IMR-90 (cell line): ENCODE measurements around the gene ENTPD7. TPM values are rescaled to one million over a fixed set of nuclear protein-coding genes. Genes with fewer than 3 reads are reported as not detected.
"Not testable (repeated sequence)": the region's sequence is repeated elsewhere in the genome, so short reads cannot be mapped to it uniquely, and the experiment has no call there.

Experiments
- ATAC-seq: fragments of 200-7000 bp; cut with Tn5 transposase; 2 replicates; pipeline ENCODE4 v1.9.1; 2020; ENCODE audit warnings: low read depth, mild to moderate bottlenecking, moderate library complexity
- BruUV-seq: library from RNA; stranded (reverse); fragments of 400-500 nt; replicated peaks from 2 replicates; lab custom pipeline; 2021; lab: Mats Ljungman, UMichigan
- CTCF ChIA-PET: fragments of 300-600 bp; formaldehyde crosslinking; extraction: SDS; loops from one replicate; lab custom pipeline; 2021; ENCODE audit warnings: antibody characterized with exemption; lab: Yijun Ruan, JAX
- POLR2A ChIA-PET: fragments of 300-600 bp; sonication (Branson Sonifier 250); formaldehyde crosslinking; loops from one replicate; lab custom pipeline; 2022; ENCODE audit warnings: antibody characterized with exemption; ENCODE audit not compliant: unreplicated experiment; lab: Charles Lee
- DNase-seq: peaks from one replicate; pipeline ENCODE4 v3.0.0; 2013
- H2AFZ ChIP-seq: replicated peaks from 2 replicates; pipeline ENCODE3; 2013; ENCODE audit warnings: low read length, mild to moderate bottlenecking; ENCODE audit not compliant: poor library complexity
- H2AK5ac ChIP-seq: 2 replicates; pipeline ENCODE4 v1.6.1; 2013; ENCODE audit warnings: low read depth, low read length, inconsistent platforms
- H2AK9ac ChIP-seq: replicated peaks from 2 replicates; pipeline ENCODE3; 2013; ENCODE audit warnings: mild to moderate bottlenecking, low read depth, low read length, moderate library complexity; ENCODE audit not compliant: poor library complexity
- H2BK120ac ChIP-seq: 2 replicates; pipeline ENCODE4 v1.6.1; 2013; ENCODE audit warnings: low read depth, low read length, inconsistent platforms
- H2BK15ac ChIP-seq: 3 replicates; pipeline ENCODE4 v1.6.1; 2013; ENCODE audit warnings: low read depth, low read length, inconsistent platforms
- H2BK20ac ChIP-seq: 2 replicates; pipeline ENCODE4 v1.6.1; 2013; ENCODE audit warnings: low read depth, mild to moderate bottlenecking, inconsistent platforms, low read length, moderate library complexity
- H2BK5ac ChIP-seq: 2 replicates; pipeline ENCODE4 v1.6.1; 2013; ENCODE audit warnings: mild to moderate bottlenecking, low read depth, low read length, inconsistent platforms; ENCODE audit not compliant: poor library complexity, severe bottlenecking
- H3K14ac ChIP-seq: replicated peaks from 2 replicates; pipeline ENCODE4 v1.6.1; 2013; ENCODE audit warnings: low read depth, low read length, inconsistent platforms
- H3K18ac ChIP-seq: 2 replicates; pipeline ENCODE4 v1.6.1; 2013; ENCODE audit warnings: low read depth, low read length, control low read depth
- H3K23ac ChIP-seq: 2 replicates; pipeline ENCODE4 v1.6.1; 2013; ENCODE audit warnings: low read depth, low read length, inconsistent platforms
- H3K27ac ChIP-seq: 2 replicates; pipeline ENCODE4 v1.5.1; 2013; ENCODE audit warnings: mild to moderate bottlenecking, control low read depth, low read length; ENCODE audit not compliant: insufficient read depth
- H3K27me3 ChIP-seq: 2 replicates; pipeline ENCODE4 v1.6.1; 2013; ENCODE audit warnings: low read length; ENCODE audit not compliant: control insufficient read depth, insufficient read depth
- H3K36me3 ChIP-seq: 2 replicates; pipeline ENCODE4 v1.6.1; 2013; ENCODE audit warnings: low read length, mixed read lengths; ENCODE audit not compliant: control insufficient read depth, insufficient read depth
- H3K4ac ChIP-seq: 2 replicates; pipeline ENCODE4 v1.6.1; 2013; ENCODE audit warnings: low read depth, low read length, inconsistent platforms
- H3K4me1 ChIP-seq: 2 replicates; pipeline ENCODE4 v1.6.1; 2013; ENCODE audit warnings: low read length, mixed read lengths; ENCODE audit not compliant: control insufficient read depth, insufficient read depth
- H3K4me2 ChIP-seq: 2 replicates; pipeline ENCODE4 v1.6.1; 2013; ENCODE audit warnings: low read depth, mild to moderate bottlenecking, control low read depth, low read length, moderate library complexity
- H3K4me3 ChIP-seq: 2 replicates; pipeline ENCODE4 v1.5.1; 2013; ENCODE audit warnings: low read depth, mild to moderate bottlenecking, control low read depth, low read length, moderate library complexity; ENCODE audit not compliant: insufficient read depth
- H3K56ac ChIP-seq: 2 replicates; pipeline ENCODE4 v1.6.1; 2013; ENCODE audit warnings: low read length, inconsistent platforms; ENCODE audit not compliant: insufficient read depth; ENCODE audit errors: extremely low read depth
- H3K79me1 ChIP-seq, 2 experiments: 2 replicates each; pipeline ENCODE4 v1.6.1; 2013; ENCODE audit warnings: low read length in 2 of 2, inconsistent platforms in 1 of 2, low read depth in 1 of 2
- H3K9ac ChIP-seq: 2 replicates; pipeline ENCODE4 v1.6.1; 2013; ENCODE audit warnings: low read depth, low read length, control low read depth
- H3K9me1 ChIP-seq: 2 replicates; pipeline ENCODE4 v1.6.1; 2013; ENCODE audit warnings: low read length, inconsistent platforms; ENCODE audit not compliant: insufficient read depth
- H3K9me3 ChIP-seq: 2 replicates; pipeline ENCODE4 v1.6.1; 2013; ENCODE audit warnings: low read length; ENCODE audit not compliant: control insufficient read depth, insufficient read depth
- H4K20me1 ChIP-seq: 2 replicates; pipeline ENCODE4 v1.6.1; 2013; ENCODE audit warnings: low read length, inconsistent platforms; ENCODE audit not compliant: insufficient read depth
- H4K5ac ChIP-seq: 2 replicates; pipeline ENCODE4 v1.6.1; 2013; ENCODE audit warnings: mild to moderate bottlenecking, low read depth, low read length, control low read depth
- H4K8ac ChIP-seq, 2 experiments: 2 replicates each; pipeline ENCODE4 v1.6.1; 2013; ENCODE audit warnings: low read depth in 2 of 2, low read length in 2 of 2, control low read depth in 1 of 2, inconsistent platforms in 1 of 2
- H4K91ac ChIP-seq: 2 replicates; pipeline ENCODE4 v1.6.1; 2013; ENCODE audit warnings: low read depth, low read length, inconsistent platforms; ENCODE audit not compliant: insufficient read depth
- WGBS, 2 experiments: methylation state at CpG; one replicate each; pipeline versions ENCODE4 v1.1.5 to v1.1.7; 2013; ENCODE audit warnings: missing lambda C conversion rate in 2 of 2; ENCODE audit not compliant: insufficient read length in 1 of 2; ENCODE audit errors: extremely low coverage in 2 of 2; 5-methylcytosine and 5-hydroxymethylcytosine counted together
- dilution Hi-C: fragments of 300-500 bp; cut with HindIII; formaldehyde crosslinking; loops from one replicate; pipeline ENCODE4 v1.14.3; 2018; ENCODE audit warnings: low sequenced_read_pairs; ENCODE audit not compliant: unreplicated experiment
- in situ Hi-C: fragments of 300-500 bp; cut with MboI; formaldehyde crosslinking; loops from 3 replicates; pipeline ENCODE4 v1.14.3; 2019; ENCODE audit warnings: low sequenced_read_pairs, inconsistent platforms, mixed read lengths
- intact Hi-C: fragments of 100-400 bp; cut with micrococcal nuclease; formaldehyde crosslinking; loops from 2 replicates; pipeline ENCODE4 v1.10.0; 2022
- polyA plus RNA-seq, 3 experiments: library from polyadenylated mRNA; depleted of rRNA; stranded (reverse); fragments of >200 nt; gene quantifications; 2 replicates each; pipeline ENCODE4 v1.2.3, GENCODE V29; 2012; ENCODE audit warnings: low replicate concordance in 1 of 3
- total RNA-seq: library from RNA; depleted of rRNA; stranded (reverse); fragments of >200 nt; gene quantifications from 2 replicates; pipeline ENCODE4 v1.2.3, GENCODE V29; 2012

Gene ENTPD7
- total and polyA plus RNA-seq, 2 of the 4 experiments (the other 2 are of a cell fraction): 8.0 to 23.3 TPM

DNA sequence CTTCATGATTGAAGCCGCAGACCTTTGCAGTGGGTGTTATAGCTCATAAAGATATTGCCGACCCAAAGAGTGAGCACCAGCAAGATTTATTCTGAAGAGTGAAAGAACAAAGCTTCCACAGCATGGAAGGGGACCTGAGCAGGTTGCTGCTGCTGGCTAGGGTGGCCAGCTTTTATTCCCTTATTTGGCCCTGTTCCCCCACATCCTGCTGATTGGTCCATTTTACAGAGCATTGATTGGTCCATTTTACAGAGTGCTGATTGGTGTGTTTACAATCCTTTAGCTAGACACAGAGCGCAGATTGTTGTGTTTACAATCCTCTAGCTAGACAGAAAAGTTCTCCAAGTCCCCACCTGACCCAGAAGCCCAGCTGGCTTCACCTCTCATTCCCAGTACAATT, 34.2 kb upstream of the ENTPD7 start:
- H4K5ac ChIP-seq, H3K23ac ChIP-seq, H3K4me1 ChIP-seq, H3K4ac ChIP-seq, H3K56ac ChIP-seq, H2BK5ac ChIP-seq, H3K9me3 ChIP-seq, H3K9ac ChIP-seq, H4K8ac ChIP-seq, H2BK15ac ChIP-seq, H4K20me1 ChIP-seq, POLR2A ChIA-PET, H3K14ac ChIP-seq, BruUV-seq, H3K9me1 ChIP-seq, H2AK5ac ChIP-seq, H3K79me1 ChIP-seq, H3K18ac ChIP-seq, H2AFZ ChIP-seq, H3K27me3 ChIP-seq, H3K4me2 ChIP-seq, H3K36me3 ChIP-seq, H2BK20ac ChIP-seq, H2BK120ac ChIP-seq, H4K91ac ChIP-seq, H2AK9ac ChIP-seq, intact Hi-C loops, dilution Hi-C loops, DNase-seq, H3K27ac ChIP-seq, H3K4me3 ChIP-seq, ATAC-seq, CTCF ChIA-PET: not testable (repeated sequence)
- 100% methylated on average over 1 of the region's 3 CpGs; no CpG with 5 or more reads in 1 of the 2 experiments for WGBS, 2 experiments
- in situ Hi-C loops: loop anchor here (5.0 kb wide), 1 partner anchor 87 kb away; no protein-coding TSS in a partner anchor
